ENCODE data around the gene CAPRIN1. TPM values are rescaled to one million over a fixed set of nuclear protein-coding genes. Genes with fewer than 3 reads are reported as not detected.

CAPRIN1 gene
- total RNA-seq, 1 donor from 2014 or later: 318 TPM

- peaks cover 2% of the 10 kb centered on the region for H3K4me1 Mint-ChIP-seq
- no peaks in the 10 kb centered on the region for H3K27me3 Mint-ChIP-seq
- no peak overlapping the region for H3K4me3 Mint-ChIP-seq
- H3K36me3 Mint-ChIP-seq (ENCODE audit: low read depth): peaks cover 48% of the 10 kb centered on the region
- no peak overlapping the region for H3K27ac Mint-ChIP-seq
- DNase-seq: no peak
- intact Hi-C loops (cut with micrococcal nuclease): no loop called here
- no peaks in the 10 kb centered on the region for H3K9me3 Mint-ChIP-seq
Observed at GRCh38 chr11:34148504-34149165, 97.1 kb downstream of the CAPRIN1 start.

- Mint-ChIP-seq H3K4me1 (peaks cover 3% of the 10 kb centered on the region), H3K9me3 (no peaks in the 10 kb centered on the region), H3K27me3 (no peaks in the 10 kb centered on the region), H3K36me3 (ENCODE audit: low read depth) (peaks cover 49% of the 10 kb centered on the region), H3K4me3 (no peak overlapping the region), H3K27ac (no peak overlapping the region)
- intact Hi-C loops (cut with micrococcal nuclease): no loop called here
- no peak for DNase-seq
Observed at GRCh38 chr11:34149274-34149673, 97.7 kb downstream of the CAPRIN1 start.

- Mint-ChIP-seq H3K4me3 (no peak overlapping the region), H3K36me3 (ENCODE audit: low read depth) (peaks cover 49% of the 10 kb centered on the region), H3K27ac (no peak overlapping the region), H3K4me1 (peaks cover 3% of the 10 kb centered on the region), H3K9me3 (no peaks in the 10 kb centered on the region), H3K27me3 (no peaks in the 10 kb centered on the region)
- no peak for DNase-seq
- intact Hi-C loops (cut with micrococcal nuclease): no loop called here
Observed at GRCh38 chr11:34149786-34150185, 98.3 kb downstream of the CAPRIN1 start.

DNA sequence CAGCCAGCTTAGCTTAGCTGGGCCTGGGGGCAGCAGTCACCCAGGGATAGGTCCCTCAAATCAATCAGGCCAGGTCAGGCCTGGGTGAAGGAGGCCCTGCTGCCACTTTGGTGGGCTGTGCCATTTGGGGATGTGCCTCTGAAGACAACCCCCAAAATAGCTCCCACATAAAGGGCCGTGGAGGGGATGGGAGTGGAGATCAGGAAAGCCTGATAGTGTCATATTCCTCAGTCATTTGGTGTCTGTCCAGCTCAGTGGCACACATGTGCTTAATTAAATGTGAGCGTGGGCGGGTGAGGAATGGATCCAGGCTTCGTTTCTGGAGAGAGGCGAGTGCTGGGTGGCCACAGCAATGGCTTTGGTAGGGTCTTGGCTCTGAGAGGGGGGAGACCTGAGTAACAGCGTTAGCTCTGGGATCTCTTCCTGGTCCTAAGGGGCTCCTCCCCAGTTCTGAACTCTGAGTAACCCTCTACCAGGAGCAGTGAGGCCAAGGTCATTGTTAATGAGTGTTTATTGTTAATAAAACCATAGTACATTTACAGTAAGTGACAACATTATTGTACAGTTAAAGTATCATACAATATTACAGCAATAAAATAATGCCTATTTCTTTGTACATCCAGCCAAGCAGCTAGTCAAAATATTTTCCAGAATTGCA lies 99.1 kb downstream of the CAPRIN1 start:
- peaks cover 43% of the 10 kb centered on the region for H3K36me3 Mint-ChIP-seq (ENCODE audit: low read depth)
- intact Hi-C loops (cut with micrococcal nuclease): no loop called here
- DNase-seq: no peak
- H3K27me3 Mint-ChIP-seq: no peaks in the 10 kb centered on the region
- H3K4me1 Mint-ChIP-seq: peaks cover 3% of the 10 kb centered on the region
- no peak overlapping the region for H3K4me3 Mint-ChIP-seq
- no peak overlapping the region for H3K27ac Mint-ChIP-seq
- H3K9me3 Mint-ChIP-seq: no peaks in the 10 kb centered on the region

Other genes starting within 250 kb of the CAPRIN1 start
- not detected in 2 replicates for gene LMO2, start 159.7 kb upstream of the CAPRIN1 start, total RNA-seq
- 162 and 169 TPM in 2 replicates for gene NAT10, start 53.9 kb downstream of the CAPRIN1 start, total RNA-seq

All from activated CD4-positive, alpha-beta T cell treated with anti-CD3 and anti-CD28 coated beads, Interleukin-2, amount 10 ng/mL, durations not matched to agents 24 days and 14 days (primary cell).